ENCODE results near the gene CD28.

DNA sequence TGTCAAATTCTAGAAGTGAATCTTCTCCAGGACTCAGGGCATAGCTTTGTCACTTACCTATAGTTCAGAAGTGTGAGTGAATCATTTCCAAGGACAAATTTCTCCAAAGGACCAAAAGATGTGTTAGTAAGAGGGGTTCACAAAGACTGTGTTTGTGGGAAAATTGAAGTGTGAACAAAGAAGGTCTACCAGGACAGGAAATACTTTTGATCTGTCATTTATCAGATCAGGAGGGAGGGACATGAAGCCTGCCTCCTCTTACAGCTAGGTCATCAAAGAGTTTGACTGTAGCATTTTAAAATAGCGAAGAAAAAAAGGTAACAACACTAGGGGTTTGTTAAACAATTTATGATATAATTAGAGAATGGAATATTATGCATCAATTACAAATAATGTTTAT is 2.0 kb upstream of the CD28 start:
- TF ChIP-seq, protein P1, sequence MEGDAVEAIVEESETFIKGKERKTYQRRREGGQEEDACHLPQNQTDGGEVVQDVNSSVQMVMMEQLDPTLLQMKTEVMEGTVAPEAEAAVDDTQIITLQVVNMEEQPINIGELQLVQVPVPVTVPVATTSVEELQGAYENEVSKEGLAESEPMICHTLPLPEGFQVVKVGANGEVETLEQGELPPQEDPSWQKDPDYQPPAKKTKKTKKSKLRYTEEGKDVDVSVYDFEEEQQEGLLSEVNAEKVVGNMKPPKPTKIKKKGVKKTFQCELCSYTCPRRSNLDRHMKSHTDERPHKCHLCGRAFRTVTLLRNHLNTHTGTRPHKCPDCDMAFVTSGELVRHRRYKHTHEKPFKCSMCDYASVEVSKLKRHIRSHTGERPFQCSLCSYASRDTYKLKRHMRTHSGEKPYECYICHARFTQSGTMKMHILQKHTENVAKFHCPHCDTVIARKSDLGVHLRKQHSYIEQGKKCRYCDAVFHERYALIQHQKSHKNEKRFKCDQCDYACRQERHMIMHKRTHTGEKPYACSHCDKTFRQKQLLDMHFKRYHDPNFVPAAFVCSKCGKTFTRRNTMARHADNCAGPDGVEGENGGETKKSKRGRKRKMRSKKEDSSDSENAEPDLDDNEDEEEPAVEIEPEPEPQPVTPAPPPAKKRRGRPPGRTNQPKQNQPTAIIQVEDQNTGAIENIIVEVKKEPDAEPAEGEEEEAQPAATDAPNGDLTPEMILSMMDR (IDR thresholded peaks at IDR 0.05), result no peak
- no peak for TF ChIP-seq POLR2A (IDR thresholded peaks at IDR 0.05)
